Peyer's patch (tissue), 4 donors: ENCODE measurements around the gene R3HDM4. TPM values are rescaled to one million over a fixed set of nuclear protein-coding genes. Genes with fewer than 3 reads are reported as not detected.
A peak's percentile ranks its signal among the peaks of the same experiment; 100 is the strongest.

Experiments
- DNase-seq, 3 donors: peaks; one replicate each; pipeline ENCODE4 v3.0.0-alpha.2; 2017 to 2019
- H3K27ac ChIP-seq, 4 donors: fragments of 200-600 bp; sonication (generic); one replicate each; pipeline ENCODE4 v1.5.1; 2016 to 2019
- H3K27me3 ChIP-seq, 2 donors: fragments of 200-600 bp; sonication (generic); one replicate each; pipeline ENCODE4 v1.5.1; 2019
- H3K36me3 ChIP-seq, 3 donors: fragments of 200-600 bp; sonication (generic); one replicate each; pipeline ENCODE4 v1.5.1; 2016 to 2019
- H3K4me1 ChIP-seq, 4 donors: fragments of 200-600 bp; sonication (generic); one replicate each; pipeline ENCODE4 v1.5.1; 2016 to 2019
- H3K4me3 ChIP-seq, 4 donors: fragments of 200-600 bp; sonication (generic); 1 replicate in 3 of 4; 2 replicates in 1 of 4; pipeline ENCODE4 v1.5.1; 2016 to 2019; ENCODE audit warnings: mild to moderate bottlenecking in 1 of 4
- H3K9me3 ChIP-seq, 4 donors: fragments of 200-600 bp; sonication (generic); one replicate each; pipeline ENCODE4 v1.5.1; 2016 to 2019; ENCODE audit warnings: mild to moderate bottlenecking in 1 of 4
- POLR2A ChIP-seq, 2 donors: fragments of 450-650 bp; IDR thresholded peaks; one replicate each; pipeline ENCODE4 v1.5.1; 2017; ENCODE audit warnings: antibody characterized with exemption in 2 of 2, mild to moderate bottlenecking in 2 of 2, moderate library complexity in 2 of 2
- total RNA-seq, 4 donors: library from RNA; depleted of rRNA; stranded (reverse); fragments of >200 nt; gene quantifications; one replicate each; pipeline ENCODE4 v1.1.0, GENCODE V29; 2016
- TF ChIP-seq, protein P1 (sequence below), 6 experiments: fragments of 450-650 bp in 4 of 6; fragments of 200-600 bp in 2 of 6; sonication (generic) in 1 of 6; IDR thresholded peaks; one replicate each; pipeline ENCODE4 v1.5.1; 2017 to 2019; ENCODE audit warnings: antibody characterized with exemption in 6 of 6, mild to moderate bottlenecking in 3 of 6, moderate library complexity in 1 of 6

The R3HDM4 gene
- total RNA-seq, 4 donors from 2014 or later: 20.8 to 43.5 (median 34.8) TPM

DNA sequence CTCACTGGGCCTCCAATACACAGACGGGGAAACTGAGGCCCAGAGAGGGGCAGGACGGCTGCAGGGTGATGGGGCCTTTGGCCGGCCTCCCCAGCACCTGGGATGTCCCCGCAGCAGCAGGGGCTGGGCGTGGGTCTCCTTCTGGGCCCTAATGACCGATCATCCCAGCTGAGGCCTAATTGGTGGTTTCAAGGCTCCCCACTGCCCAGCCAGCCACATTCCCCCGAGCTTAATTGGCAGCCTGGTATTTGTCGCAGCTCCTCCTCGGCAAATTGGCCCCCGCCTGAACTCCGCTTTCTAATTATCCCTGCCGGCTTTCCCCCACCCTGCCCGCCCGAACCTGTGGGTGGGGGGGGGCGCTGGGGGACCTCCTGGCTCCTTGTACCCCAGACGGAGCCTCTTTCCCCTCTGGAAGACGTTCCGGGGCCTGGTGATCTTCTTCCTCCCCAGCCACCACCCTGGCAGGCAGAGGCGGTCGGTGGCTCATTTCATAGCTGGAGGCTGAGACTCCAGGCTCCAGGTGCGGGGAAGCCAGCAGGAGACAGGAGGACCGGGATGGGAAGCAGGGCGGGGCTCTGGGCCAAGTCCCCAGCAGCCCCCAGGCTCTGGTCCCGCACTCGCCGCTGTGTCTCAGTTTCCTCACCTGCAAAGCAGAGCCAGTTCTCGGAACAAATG is 43.9 kb upstream of the R3HDM4 start:
- TF ChIP-seq, protein P1, sequence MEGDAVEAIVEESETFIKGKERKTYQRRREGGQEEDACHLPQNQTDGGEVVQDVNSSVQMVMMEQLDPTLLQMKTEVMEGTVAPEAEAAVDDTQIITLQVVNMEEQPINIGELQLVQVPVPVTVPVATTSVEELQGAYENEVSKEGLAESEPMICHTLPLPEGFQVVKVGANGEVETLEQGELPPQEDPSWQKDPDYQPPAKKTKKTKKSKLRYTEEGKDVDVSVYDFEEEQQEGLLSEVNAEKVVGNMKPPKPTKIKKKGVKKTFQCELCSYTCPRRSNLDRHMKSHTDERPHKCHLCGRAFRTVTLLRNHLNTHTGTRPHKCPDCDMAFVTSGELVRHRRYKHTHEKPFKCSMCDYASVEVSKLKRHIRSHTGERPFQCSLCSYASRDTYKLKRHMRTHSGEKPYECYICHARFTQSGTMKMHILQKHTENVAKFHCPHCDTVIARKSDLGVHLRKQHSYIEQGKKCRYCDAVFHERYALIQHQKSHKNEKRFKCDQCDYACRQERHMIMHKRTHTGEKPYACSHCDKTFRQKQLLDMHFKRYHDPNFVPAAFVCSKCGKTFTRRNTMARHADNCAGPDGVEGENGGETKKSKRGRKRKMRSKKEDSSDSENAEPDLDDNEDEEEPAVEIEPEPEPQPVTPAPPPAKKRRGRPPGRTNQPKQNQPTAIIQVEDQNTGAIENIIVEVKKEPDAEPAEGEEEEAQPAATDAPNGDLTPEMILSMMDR (IDR thresholded peaks at IDR 0.05): no peak
- TF ChIP-seq POLR2A (IDR thresholded peaks at IDR 0.05): no peak
- peak overlapping the region in 1 of 4 donors; percentile 5 for H3K27ac ChIP-seq
- no peak overlapping the region for H3K4me3 ChIP-seq
- H3K27me3 ChIP-seq: no peaks in the 10 kb centered on the region
- peaks cover 5 to 29% (median 14%) of the 10 kb centered on the region in 4 donors for H3K4me1 ChIP-seq
- DNase-seq: no peak
- no peaks in the 10 kb centered on the region for H3K36me3 ChIP-seq
- no peaks in the 10 kb centered on the region for H3K9me3 ChIP-seq

DNA sequence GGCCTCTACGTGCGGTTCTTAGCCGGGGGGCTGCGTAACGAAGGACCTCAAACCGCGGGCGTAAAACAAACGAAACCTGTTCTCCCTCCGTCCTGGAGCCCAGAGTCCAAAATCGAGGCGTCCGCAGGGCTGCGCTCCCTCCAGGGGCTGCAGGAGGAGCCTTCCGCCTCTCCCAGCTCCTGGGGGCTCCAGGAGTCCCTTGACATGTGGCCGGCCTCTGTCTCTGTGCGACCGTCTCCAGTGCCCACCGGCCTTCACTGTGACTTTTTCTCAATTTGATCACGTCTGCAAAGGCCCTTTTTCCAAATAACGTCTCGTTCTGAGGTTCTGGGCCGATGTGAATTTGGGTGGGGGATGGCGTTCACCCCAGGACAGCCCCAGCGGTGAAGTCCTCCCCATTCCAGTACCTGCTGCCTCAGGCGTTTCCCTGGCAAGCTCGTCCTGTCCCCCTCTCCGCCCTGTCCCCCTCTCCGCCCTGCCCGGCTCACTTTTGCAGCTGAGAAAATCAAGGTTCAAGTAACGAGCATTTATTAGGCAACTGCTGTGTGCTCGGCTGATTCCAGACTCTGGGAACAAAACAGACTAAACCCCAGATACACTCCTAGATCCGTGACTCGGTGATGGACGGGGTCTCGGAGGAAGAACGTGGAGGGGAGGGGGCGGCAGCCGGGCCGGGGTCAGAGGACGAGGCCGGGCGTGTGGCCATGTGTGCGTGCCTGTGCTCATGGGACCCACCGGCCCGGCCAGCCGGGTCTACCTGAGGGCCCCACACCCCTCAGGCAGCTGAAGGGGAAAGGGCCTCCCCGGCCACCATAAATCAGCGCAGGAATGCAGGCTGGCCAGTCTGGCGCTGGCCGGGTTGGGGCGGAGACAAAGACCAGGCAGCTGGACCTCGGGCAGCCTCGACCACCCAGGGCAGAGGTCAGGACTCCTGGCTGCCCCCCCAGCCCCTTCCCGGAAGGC is 43.1 kb upstream of the R3HDM4 start:
- TF ChIP-seq, protein P1 (IDR thresholded peaks at IDR 0.05): no peak
- TF ChIP-seq POLR2A (IDR thresholded peaks at IDR 0.05): no peak
- Histone ChIP-seq H3K27me3 (no peaks in the 10 kb centered on the region), H3K9me3 (no peaks in the 10 kb centered on the region), H3K4me1 (peaks cover 5 to 29% (median 14%) of the 10 kb centered on the region in 4 donors), H3K4me3 (no peak overlapping the region), H3K36me3 (no peaks in the 10 kb centered on the region), H3K27ac (no peak overlapping the region)
- DNase-seq: no peak

DNA sequence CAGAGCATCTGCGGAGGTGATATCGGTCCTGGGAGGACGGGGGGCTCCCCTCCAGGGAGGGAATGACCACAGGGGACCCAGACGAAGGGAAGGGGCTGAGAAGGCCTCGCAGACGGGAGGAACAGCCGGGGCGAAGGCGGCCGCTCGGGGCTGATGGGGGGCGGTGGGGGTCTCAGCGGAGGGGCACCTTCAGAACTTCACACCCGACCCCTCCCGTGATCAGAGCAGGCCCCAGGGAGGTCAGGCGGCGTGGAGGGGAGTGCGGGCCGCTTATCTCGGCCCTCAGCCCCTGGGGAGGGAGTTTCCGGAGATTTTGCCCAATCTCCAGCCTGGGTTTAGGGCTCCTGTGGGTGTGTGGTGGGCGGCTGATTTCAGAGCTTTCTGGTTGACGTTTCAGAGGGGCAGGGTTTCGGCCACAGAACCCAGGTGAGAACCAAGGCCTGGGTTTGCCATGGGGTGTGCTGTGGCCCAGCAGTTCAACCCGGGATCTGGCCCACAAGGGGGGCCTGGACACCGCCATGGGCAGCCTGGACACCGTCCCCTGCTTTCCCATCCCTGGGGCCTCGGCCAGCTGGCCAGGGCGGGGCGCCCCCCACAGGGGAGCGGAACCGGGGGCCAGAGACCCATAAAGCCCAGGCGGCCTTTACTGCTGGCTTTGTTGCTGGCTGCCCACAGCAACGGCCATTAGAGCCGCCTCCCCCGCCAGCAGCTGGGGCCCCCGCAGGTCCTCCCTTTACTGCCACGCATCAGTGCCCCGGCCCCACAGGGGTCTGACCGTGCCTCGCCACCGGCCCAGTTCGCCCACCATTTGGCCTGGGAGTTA is 41.9 kb upstream of the R3HDM4 start:
- H3K27me3 ChIP-seq: no peaks in the 10 kb centered on the region
- TF ChIP-seq, protein P1 (IDR thresholded peaks at IDR 0.05): no peak
- TF ChIP-seq POLR2A (IDR thresholded peaks at IDR 0.05): no peak
- H3K36me3 ChIP-seq: no peaks in the 10 kb centered on the region
- peak overlapping the region in 1 of 4 donors; percentile 42 for H3K27ac ChIP-seq
- H3K4me1 ChIP-seq: peaks cover 5 to 29% (median 14%) of the 10 kb centered on the region in 4 donors
- H3K4me3 ChIP-seq: peak overlapping the region in 1 of 4 donors; percentile 9
- DNase-seq: peak in 1 of 3 donors; percentile 36
- H3K9me3 ChIP-seq: no peaks in the 10 kb centered on the region

DNA sequence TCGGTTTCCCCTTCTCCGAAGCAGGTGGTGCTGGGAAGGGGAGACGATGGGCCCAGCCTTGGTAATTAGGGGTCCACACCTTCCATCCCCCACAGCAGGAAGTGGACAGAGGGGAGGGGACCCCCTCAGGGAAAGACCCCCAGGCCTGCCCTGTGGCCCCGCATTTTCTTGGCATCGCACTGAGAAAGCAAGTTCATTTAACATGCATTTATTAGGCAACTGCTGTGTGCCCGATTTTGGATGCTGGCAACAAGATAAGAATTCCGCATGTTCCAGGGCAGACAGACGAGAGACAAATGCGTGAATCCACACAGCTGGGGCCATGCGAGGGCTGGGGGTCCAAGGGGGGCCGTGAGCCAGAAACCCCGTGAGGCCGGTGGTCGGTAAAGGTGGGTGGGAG is 41.3 kb upstream of the R3HDM4 start:
- H3K4me1 ChIP-seq: peaks cover 5 to 29% (median 14%) of the 10 kb centered on the region in 4 donors
- no peak for DNase-seq
- H3K27me3 ChIP-seq: no peaks in the 10 kb centered on the region
- H3K4me3 ChIP-seq: no peak overlapping the region
- H3K9me3 ChIP-seq: no peaks in the 10 kb centered on the region
- H3K36me3 ChIP-seq: no peaks in the 10 kb centered on the region
- TF ChIP-seq POLR2A (IDR thresholded peaks at IDR 0.05): no peak
- TF ChIP-seq, protein P1 (IDR thresholded peaks at IDR 0.05): no peak
- peak overlapping the region in 1 of 4 donors; percentile 42 for H3K27ac ChIP-seq
